ENCODE data around the gene BEND4.

The BEND4 gene

DNA sequence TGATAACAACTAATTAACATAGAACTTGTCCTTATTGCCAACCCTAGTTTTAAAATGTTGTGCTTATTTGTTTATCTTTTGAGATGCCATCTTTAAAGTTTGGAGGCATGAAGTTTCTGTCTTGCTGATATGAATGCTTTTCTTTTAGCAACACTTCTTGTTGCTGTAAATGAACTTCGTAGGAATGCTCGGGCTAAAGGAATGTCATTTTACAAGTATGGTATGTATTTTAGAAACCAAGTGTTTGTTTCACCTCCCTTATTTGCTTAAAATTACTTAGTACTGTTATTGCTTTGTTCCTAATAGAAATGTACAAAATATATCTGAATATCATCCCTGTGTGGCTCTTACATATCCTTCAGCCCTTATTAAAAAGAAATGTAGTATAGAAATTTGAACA is 86.1 kb downstream of the BEND4 start:
- Mint-ChIP-seq H3K4me3 (no peak overlapping the region), H3K27me3 (ENCODE audit: low read depth) (no peaks in the 10 kb centered on the region), H3K36me3 (ENCODE audit: low read depth) (peaks cover 24% of the 10 kb centered on the region), H3K9me3 (no peaks in the 10 kb centered on the region), H3K27ac (no peak overlapping the region), H3K4me1 (no peaks in the 10 kb centered on the region)
- TF ChIP-seq, protein P1, sequence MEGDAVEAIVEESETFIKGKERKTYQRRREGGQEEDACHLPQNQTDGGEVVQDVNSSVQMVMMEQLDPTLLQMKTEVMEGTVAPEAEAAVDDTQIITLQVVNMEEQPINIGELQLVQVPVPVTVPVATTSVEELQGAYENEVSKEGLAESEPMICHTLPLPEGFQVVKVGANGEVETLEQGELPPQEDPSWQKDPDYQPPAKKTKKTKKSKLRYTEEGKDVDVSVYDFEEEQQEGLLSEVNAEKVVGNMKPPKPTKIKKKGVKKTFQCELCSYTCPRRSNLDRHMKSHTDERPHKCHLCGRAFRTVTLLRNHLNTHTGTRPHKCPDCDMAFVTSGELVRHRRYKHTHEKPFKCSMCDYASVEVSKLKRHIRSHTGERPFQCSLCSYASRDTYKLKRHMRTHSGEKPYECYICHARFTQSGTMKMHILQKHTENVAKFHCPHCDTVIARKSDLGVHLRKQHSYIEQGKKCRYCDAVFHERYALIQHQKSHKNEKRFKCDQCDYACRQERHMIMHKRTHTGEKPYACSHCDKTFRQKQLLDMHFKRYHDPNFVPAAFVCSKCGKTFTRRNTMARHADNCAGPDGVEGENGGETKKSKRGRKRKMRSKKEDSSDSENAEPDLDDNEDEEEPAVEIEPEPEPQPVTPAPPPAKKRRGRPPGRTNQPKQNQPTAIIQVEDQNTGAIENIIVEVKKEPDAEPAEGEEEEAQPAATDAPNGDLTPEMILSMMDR (IDR thresholded peaks at IDR 0.05; ENCODE audit: unreplicated experiment in 3 of 3), result no peak
